AG04450 (cell line): ENCODE data around the gene PRADC1. TPM values are rescaled to one million over a fixed set of nuclear protein-coding genes. Genes with fewer than 3 reads are reported as not detected.
"Not testable (repeated sequence)": the region's sequence is repeated elsewhere in the genome, so short reads cannot be mapped to it uniquely, and the experiment has no call there.

Experiments
- CTCF ChIA-PET: fragments of 300-600, 350-600 bp; formaldehyde crosslinking; extraction: SDS; loops from one replicate; lab custom pipeline; 2022; ENCODE audit warnings: antibody characterized with exemption, inconsistent platforms; lab: Charles Lee
- POLR2A ChIA-PET: fragments of 350-600 bp; formaldehyde crosslinking; extraction: SDS; loops from one replicate; lab custom pipeline; 2021; ENCODE audit warnings: antibody characterized with exemption, inconsistent platforms; lab: Yijun Ruan, JAX
- DNase-seq: peaks from one replicate; pipeline ENCODE4 v3.0.0-alpha.2; 2011; ENCODE audit warnings: low read depth, low spot score
- H3K27ac ChIP-seq: one replicate; pipeline ENCODE4 v1.5.1; 2012; ENCODE audit warnings: low read depth, low read length, control low read depth
- H3K27me3 ChIP-seq: one replicate; pipeline ENCODE4 v1.6.0; 2012; ENCODE audit warnings: low read length; ENCODE audit not compliant: control insufficient read depth, insufficient read depth
- H3K4me3 ChIP-seq: 2 replicates; pipeline ENCODE4 v1.5.1; 2011; ENCODE audit warnings: mild to moderate bottlenecking, low read depth, low read length, control low read depth
- H3K9me3 ChIP-seq: 2 replicates; pipeline ENCODE4 v1.5.1; 2012; ENCODE audit warnings: low read length; ENCODE audit not compliant: control insufficient read depth, insufficient read depth
- polyA plus RNA-seq: library from polyadenylated mRNA; depleted of rRNA; stranded (reverse); fragments of >200 nt; gene quantifications from 2 replicates; pipeline ENCODE4 v1.2.3, GENCODE V29; 2011
- TF ChIP-seq, protein P1 (sequence below): IDR thresholded peaks from 2 replicates; pipeline ENCODE4 v1.5.1; 2011; ENCODE audit warnings: low read depth, low read length, control low read depth, inconsistent platforms

PRADC1 gene
- polyA plus RNA-seq, 1 experiment, result 11.6 TPM

GRCh38 chr2:73205611-73206010, 27.4 kb downstream of the PRADC1 start:
- Histone ChIP-seq H3K27ac (no peak overlapping the region), H3K9me3 (peaks cover 9% of the 10 kb centered on the region; the same call in 1 of the 2 replicates), H3K4me3 (no peak overlapping the region), H3K27me3 (peaks cover 45% of the 10 kb centered on the region)
- POLR2A ChIA-PET, result no interaction called here
- TF ChIP-seq, protein P1, sequence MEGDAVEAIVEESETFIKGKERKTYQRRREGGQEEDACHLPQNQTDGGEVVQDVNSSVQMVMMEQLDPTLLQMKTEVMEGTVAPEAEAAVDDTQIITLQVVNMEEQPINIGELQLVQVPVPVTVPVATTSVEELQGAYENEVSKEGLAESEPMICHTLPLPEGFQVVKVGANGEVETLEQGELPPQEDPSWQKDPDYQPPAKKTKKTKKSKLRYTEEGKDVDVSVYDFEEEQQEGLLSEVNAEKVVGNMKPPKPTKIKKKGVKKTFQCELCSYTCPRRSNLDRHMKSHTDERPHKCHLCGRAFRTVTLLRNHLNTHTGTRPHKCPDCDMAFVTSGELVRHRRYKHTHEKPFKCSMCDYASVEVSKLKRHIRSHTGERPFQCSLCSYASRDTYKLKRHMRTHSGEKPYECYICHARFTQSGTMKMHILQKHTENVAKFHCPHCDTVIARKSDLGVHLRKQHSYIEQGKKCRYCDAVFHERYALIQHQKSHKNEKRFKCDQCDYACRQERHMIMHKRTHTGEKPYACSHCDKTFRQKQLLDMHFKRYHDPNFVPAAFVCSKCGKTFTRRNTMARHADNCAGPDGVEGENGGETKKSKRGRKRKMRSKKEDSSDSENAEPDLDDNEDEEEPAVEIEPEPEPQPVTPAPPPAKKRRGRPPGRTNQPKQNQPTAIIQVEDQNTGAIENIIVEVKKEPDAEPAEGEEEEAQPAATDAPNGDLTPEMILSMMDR, result no peak
- CTCF ChIA-PET, result no interaction called here
- DNase-seq, result no peak

GRCh38 chr2:73203055-73203681, 29.9 kb downstream of the PRADC1 start:
- TF ChIP-seq, protein P1, result no peak
- Histone ChIP-seq H3K27ac (no peak overlapping the region), H3K9me3 (peaks cover 9% of the 10 kb centered on the region; the same call in 1 of the 2 replicates), H3K4me3 (no peak overlapping the region), H3K27me3 (peaks cover 46% of the 10 kb centered on the region)
- ChIA-PET POLR2A (interaction anchor here (1.0 kb wide), 1 partner anchor 9 kb away, joined by 3 read pairs; no protein-coding TSS in a partner anchor), CTCF (interaction anchor here (1.0 to 3.1 kb wide), 2 partner anchors 9 to 26 kb away, joined by 7 to 13 read pairs; no protein-coding TSS in a partner anchor)
- DNase-seq, result no peak

- ChIA-PET POLR2A (interaction anchor here (0.6 kb wide), 1 partner anchor 1114 kb away, joined by 3 read pairs; no protein-coding TSS in a partner anchor), CTCF (interaction anchor here (1.0 to 3.1 kb wide), 3 partner anchors 10 to 46 kb away, joined by 3 to 13 read pairs (median 5); no protein-coding TSS in a partner anchor)
- TF ChIP-seq, protein P1, result no peak
- Histone ChIP-seq H3K27ac (no peak within 1 kb of the TSS), H3K4me3 (0 out of 2 replicates have a peak within 1 kb of the TSS, but pooled peaks have one; percentile 7), H3K27me3 (peaks cover 49% of the 10 kb centered on the region), H3K9me3 (peaks cover 9% of the 10 kb centered on the region; the same call in 1 of the 2 replicates)
- DNase-seq, result no peak
Measured at GRCh38 chr2:73202156-73203054, 30.6 kb downstream of the PRADC1 start, which contains the start of gene NOTO. Gene NOTO (plus strand): TSS chr2:73202574. CDS start chr2:73202667, 93 bp downstream.

DNA sequence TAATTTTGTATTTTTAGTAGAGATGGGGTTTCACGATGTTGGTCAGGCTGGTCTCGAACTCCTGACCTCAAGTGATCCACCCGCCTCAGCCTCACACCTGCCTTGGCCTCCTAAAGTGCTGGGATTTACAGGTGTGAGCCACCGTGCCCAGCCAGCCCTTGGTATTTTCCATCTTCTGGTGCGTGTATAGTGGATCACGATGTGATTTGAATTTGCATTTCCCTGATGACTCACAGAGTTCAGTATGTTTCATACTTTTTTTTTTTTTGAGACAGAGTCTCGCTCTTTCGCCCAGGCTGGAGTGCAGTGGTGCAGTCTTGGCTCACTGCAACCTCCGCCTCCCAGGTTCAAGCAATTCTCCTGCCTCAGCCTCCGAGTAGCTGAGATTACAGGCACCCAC, 32.8 kb downstream of the PRADC1 start:
- H3K27ac ChIP-seq, H3K4me3 ChIP-seq, H3K9me3 ChIP-seq, DNase-seq, POLR2A ChIA-PET: not testable (repeated sequence)
- CTCF ChIA-PET, result interaction anchor here (0.6 to 3.1 kb wide), 3 partner anchors 13 to 438 kb away, joined by 6 to 13 read pairs (median 11); no protein-coding TSS in a partner anchor
- H3K27me3 ChIP-seq, result peaks cover 54% of the 10 kb centered on the region

- Histone ChIP-seq H3K9me3 (peaks cover 6% of the 10 kb centered on the region; the same call in 1 of the 2 replicates), H3K27me3 (peaks cover 37% of the 10 kb centered on the region), H3K27ac (no peak overlapping the region), H3K4me3 (no peak overlapping the region)
- TF ChIP-seq, protein P1, result no peak
- POLR2A ChIA-PET, result no interaction called here
- CTCF ChIA-PET, result interaction anchor here (0.6 kb wide), 1 partner anchor 227 kb away, joined by 4 read pairs; no protein-coding TSS in a partner anchor
- DNase-seq, result no peak
Measured at GRCh38 chr2:73197579-73197978, 35.5 kb downstream of the PRADC1 start.
